ENCODE data around the gene CDON.
"Not testable (repeated sequence)": the region's sequence is repeated elsewhere in the genome, so short reads cannot be mapped to it uniquely, and the experiment has no call there.

The CDON gene

GRCh38 chr11:126046570-126047195 lies 16.0 kb downstream of the CDON start:
- no peak for DNase-seq

GRCh38 chr11:126039485-126040271 lies 23.0 kb downstream of the CDON start:
- no peak for DNase-seq

GRCh38 chr11:126035718-126036117 lies 26.9 kb downstream of the CDON start:
- no peak for DNase-seq

DNA sequence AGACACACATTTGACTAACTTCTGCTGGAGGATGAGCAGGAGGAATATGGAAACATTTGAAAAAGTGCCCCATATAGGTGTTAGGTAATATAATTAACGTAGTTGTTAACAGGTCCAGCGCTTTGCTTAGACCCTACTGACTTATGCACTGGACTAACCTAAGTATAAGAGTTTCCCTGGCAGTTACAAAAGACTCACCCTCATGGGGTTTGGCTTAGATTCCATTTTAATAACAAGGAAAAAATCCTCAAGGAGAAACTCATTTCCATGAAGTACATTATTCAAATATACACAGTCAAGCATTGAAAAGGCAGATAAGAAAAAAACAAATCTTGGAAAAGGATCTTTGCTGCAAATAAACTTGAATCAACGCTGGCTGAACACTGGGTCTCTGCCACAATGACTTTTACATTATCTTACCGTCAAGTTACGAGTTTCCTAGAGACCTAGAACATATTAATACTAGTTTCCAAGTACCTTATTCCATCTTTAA lies 27.7 kb downstream of the CDON start:
- no peak for DNase-seq

- DNase-seq = no peak
These were observed 28.4 kb downstream of the CDON start for GRCh38 chr11:126034039-126034932.

GRCh38 chr11:126032375-126032774 lies 30.3 kb downstream of the CDON start:
- no peak for DNase-seq

- no peak for DNase-seq
These were observed 32.9 kb downstream of the CDON start for GRCh38 chr11:126029805-126030204.

DNA sequence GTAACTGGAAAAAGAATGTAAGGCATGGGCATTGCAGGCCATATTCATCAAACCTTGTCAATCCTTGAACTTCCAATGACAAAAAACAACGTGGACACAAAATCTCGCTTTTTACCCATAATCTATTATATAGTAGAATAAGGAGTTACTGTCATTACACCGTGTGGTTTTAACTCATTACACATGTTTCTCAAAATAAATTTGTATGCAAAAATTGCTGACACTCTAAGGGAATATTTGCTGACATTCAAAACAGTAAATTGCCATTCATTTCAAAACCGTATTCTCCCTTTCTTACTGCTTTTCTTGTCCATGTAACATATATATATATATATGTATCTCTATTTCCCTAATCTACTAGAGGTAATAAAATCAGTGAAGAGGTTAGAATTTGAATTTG lies 33.4 kb downstream of the CDON start:
- no peak for DNase-seq

- DNase-seq = not testable (repeated sequence)
These were observed 34.1 kb downstream of the CDON start for GRCh38 chr11:126028534-126028933.

DNA sequence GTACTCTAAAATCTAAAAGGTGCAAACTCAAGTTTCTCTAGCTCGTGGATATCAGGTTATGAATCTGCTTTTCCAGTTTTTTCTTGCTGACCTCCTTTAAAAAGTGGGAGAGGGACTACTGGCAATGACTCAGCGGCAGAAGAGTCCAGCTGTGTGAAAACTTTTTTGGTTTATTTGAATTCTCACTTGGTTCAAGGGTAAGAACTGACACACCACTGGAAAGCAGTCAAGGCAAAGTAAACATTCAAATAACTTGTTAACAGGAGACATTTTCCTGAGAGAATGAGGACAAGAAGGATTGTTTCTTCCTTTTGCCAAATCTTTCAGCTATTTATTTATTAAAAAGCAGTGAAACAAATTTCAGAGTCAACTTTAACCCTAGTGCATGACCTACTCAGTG lies 36.1 kb downstream of the CDON start:
- no peak for DNase-seq

DNA sequence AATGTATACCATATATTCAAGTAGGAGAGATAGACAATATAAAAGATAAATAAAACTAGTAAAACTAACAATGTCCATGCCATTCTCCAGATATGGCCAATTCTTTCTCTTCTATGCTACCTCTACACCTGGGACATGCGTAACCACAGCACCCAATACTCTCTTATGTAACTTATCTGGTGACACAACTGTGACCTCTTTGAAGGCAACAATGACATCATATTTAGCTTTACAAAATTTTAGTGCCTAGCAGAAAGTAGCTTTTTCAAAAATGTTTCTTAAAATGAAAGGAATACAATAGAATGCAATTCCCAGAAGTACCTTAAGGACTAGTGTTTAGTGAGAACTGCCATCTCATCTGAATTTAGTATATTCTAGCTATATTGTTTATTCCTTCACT lies 36.8 kb downstream of the CDON start:
- DNase-seq = no peak

DNA sequence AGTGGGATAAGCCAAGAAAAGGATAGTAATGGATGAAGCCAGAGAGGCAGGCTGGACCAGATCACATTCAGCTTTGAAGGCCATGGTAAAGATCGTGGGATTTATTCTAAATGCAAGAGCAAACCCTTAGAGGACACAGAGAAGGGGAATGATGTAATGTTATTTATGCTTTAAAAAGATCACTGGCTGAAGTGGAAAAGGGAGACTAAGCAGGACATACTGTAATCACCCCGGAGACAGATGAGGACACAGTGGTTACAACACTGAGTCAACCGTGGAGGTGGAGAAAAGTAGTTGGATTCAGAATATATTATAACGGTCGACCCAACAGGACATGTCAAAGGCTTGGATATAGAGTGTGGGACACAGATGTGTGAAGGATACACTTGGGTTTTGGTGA lies 38.5 kb downstream of the CDON start:
- no peak for DNase-seq

DNA sequence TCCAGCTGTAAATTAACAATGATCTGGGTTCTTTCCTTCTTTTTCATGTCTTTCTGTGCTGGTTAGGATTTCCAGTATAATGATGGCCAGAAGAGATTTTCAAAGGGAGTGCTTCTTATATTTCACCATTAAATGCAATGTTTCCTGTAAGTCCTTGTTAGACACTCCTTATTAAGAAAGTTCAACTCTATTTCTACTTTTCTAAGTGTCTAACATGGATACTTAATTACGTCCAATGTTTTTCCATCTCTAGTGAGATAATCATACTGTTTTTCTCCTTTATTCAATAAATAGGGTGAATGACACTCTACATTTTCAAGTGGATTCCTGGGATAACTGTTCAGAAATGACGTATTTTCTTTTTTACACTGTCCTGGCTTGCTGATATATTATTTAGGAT lies 49.8 kb downstream of the CDON start:
- DNase-seq = no peak

DNA sequence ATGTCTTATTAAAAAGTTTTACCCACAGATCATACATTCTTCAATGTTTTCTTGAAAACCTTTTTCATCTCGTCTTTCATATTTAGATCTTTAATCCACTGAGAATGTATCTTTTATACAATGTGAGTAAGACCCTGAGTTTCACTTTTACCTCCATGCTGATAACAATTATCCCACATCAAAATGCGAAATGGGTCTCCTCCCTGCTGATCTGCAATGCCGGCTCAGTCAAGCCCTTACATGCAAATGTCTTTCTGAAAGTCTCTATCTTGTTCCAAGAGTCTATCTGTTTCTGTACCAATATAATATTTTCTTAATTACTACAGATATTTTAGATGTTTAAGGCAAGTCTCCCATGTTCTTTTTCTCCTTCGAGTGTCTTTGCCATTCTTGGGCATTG lies 50.9 kb downstream of the CDON start:
- DNase-seq = no peak

- no peak for DNase-seq
These were observed 51.4 kb downstream of the CDON start for GRCh38 chr11:126011265-126011664.

DNA sequence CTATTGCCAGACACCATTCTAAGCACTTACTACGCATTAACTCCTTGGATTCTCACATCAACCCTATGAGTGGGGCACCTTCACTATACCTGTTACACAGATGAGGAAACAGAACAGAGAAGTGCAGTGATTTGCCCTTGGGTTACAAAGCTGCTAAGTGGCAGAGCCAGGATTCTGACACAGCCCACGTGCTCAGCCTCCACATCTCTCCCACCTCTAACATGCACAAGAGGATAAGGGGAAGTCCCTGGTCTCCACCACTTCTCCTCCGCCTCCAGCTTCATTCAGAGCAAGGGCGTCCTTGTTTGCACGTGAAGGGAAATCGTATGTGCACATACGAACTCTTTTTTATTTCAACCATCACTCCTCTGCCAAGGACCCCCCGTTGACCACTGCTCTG lies 53.7 kb downstream of the CDON start:
- DNase-seq = no peak

GRCh38 chr11:126007238-126007637 lies 55.4 kb downstream of the CDON start:
- no peak for DNase-seq

GRCh38 chr11:126006068-126006467 lies 56.6 kb downstream of the CDON start:
- no peak for DNase-seq

GRCh38 chr11:126002181-126002580 lies 60.5 kb downstream of the CDON start:
- DNase-seq = no peak

DNA sequence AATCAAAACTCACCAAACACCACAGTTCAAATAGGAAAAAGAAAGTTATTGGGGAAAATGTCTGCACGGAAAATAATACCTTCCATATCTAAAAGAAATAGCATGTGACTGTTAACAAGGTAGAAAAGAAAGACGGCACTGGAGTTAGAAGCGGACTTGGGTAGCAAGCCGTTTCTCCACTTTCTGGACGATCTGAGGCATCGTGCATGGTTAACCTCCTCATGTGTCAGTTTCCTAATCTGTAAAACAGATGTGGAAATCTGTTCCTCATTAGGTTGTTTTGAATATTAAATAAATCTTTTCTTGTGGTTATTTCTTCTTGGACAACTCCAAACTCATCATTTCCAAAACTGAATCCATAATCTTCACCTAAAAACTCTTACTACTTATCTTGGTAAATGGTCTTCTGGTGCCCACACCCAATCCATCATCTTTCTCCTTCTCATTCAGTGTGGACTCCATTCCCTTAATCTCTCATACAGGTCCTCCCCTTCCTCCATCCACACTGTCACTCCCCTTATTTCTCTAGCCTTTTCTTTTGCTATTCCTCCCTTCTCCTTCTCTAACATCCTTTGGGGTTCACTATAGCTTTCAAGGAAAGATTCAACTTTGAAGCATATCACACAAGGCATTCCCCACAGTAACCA lies 63.3 kb downstream of the CDON start:
- DNase-seq = no peak

DNA sequence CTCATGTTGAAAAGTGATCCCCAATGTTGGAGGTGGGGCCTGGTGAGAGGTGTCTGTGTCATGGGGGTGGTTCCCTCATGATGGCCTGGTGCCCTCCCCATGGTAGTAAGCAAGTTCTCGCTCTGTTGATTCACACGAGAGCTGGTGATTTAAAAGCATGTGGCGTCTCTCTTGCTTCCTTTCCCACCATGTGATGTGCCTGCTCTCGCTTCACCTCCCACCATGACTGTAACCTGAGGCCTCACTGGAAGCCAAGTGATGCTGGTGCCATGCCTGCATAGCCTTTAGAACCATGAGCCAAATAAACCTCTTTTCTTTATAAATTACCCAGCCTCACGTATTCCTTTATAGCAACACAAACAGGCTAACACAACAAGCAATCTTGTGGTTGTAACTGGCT lies 64.4 kb downstream of the CDON start:
- no peak for DNase-seq

GRCh38 chr11:125995313-125995712 lies 67.4 kb downstream of the CDON start:
- DNase-seq = peak; percentile 78

GRCh38 chr11:125994509-125994908 lies 68.2 kb downstream of the CDON start:
- no peak for DNase-seq
